Stimulated activated CD4-positive, alpha-beta T cell treated with anti-CD3 and anti-CD28 coated beads, Interleukin-12 subunit alpha, Interleukin-12 subunit beta, amount 100 ng/mL, for 4 hours (primary cell): ENCODE data around the gene SEMA4B.
"Not testable (repeated sequence)": the region's sequence is repeated elsewhere in the genome, so short reads cannot be mapped to it uniquely, and the experiment has no call there.

Experiments
- DNase-seq: peaks from one replicate; pipeline ENCODE4 v3.0.0-alpha.2; 2020

The SEMA4B gene

GRCh38 chr15:90184119-90184785 is 16.9 kb upstream of the SEMA4B start:
- DNase-seq = peak; percentile 13

GRCh38 chr15:90184786-90185704 is 16.1 kb upstream of the SEMA4B start:
- peak; percentile 48 for DNase-seq

- no peak for DNase-seq
These were observed 13.8 kb upstream of the SEMA4B start for GRCh38 chr15:90187257-90187868.

GRCh38 chr15:90188065-90188464 is 13.1 kb upstream of the SEMA4B start:
- DNase-seq = not testable (repeated sequence)

GRCh38 chr15:90188914-90189748 is 12.0 kb upstream of the SEMA4B start:
- DNase-seq = no peak

- DNase-seq = no peak
These were observed 11.2 kb upstream of the SEMA4B start for GRCh38 chr15:90189781-90190467.

GRCh38 chr15:90190606-90191343 is 10.4 kb upstream of the SEMA4B start:
- DNase-seq = no peak

- DNase-seq = no peak
These were observed 9.8 kb upstream of the SEMA4B start for GRCh38 chr15:90191344-90191687.

GRCh38 chr15:90191794-90192509 is 9.2 kb upstream of the SEMA4B start:
- DNase-seq = no peak

GRCh38 chr15:90192961-90193786 is 8.0 kb upstream of the SEMA4B start:
- DNase-seq = no peak

- no peak for DNase-seq
These were observed 6.5 kb upstream of the SEMA4B start for GRCh38 chr15:90194655-90195054.

GRCh38 chr15:90200534-90201129 is 498 bp upstream of the SEMA4B start:
- no peak for DNase-seq

- no peak for DNase-seq
These were observed 830 bp downstream of the SEMA4B start for GRCh38 chr15:90201944-90202375.

GRCh38 chr15:90202929-90203328 is 1.8 kb downstream of the SEMA4B start:
- no peak for DNase-seq

GRCh38 chr15:90203473-90203872 is 2.3 kb downstream of the SEMA4B start:
- DNase-seq = no peak

- DNase-seq = no peak
These were observed 2.8 kb downstream of the SEMA4B start for GRCh38 chr15:90203922-90204321.

GRCh38 chr15:90205050-90205848 is 4.1 kb downstream of the SEMA4B start:
- no peak for DNase-seq

GRCh38 chr15:90205886-90206285 is 4.8 kb downstream of the SEMA4B start:
- DNase-seq = no peak

GRCh38 chr15:90207252-90207651 is 6.1 kb downstream of the SEMA4B start:
- DNase-seq = no peak
